ENCODE data around the gene EEFSEC.

- no peak for TF ChIP-seq FOXA1 (IDR thresholded peaks at IDR 0.05)
- TF ChIP-seq CTBP1 (IDR thresholded peaks at IDR 0.05; ENCODE audit: borderline replicate concordance), result no peak
- no peak for TF ChIP-seq SP1 (IDR thresholded peaks at IDR 0.05)
These were observed 200.2 kb downstream of the EEFSEC start for GRCh38 chr3:128353361-128353965.

Measured in HEK293T (cell line).